Upper lobe of left lung (tissue), 4 donors: ENCODE data around the gene SURF4.

Experiments used
- POLR2A ChIP-seq, 4 donors: fragments of 450-650 bp; IDR thresholded peaks; one replicate each; pipeline ENCODE4 v1.5.1; 2016 to 2017; ENCODE audit warnings: antibody characterized with exemption in 4 of 4, mild to moderate bottlenecking in 2 of 4
- TF ChIP-seq, protein P1 (sequence below), 6 experiments: fragments of 450-650 bp in 4 of 6; fragments of 200-600 bp in 2 of 6; sonication (generic) in 2 of 6; IDR thresholded peaks; one replicate each; pipeline ENCODE4 v1.5.1; 2016 to 2019; ENCODE audit warnings: antibody characterized with exemption in 6 of 6

DNA sequence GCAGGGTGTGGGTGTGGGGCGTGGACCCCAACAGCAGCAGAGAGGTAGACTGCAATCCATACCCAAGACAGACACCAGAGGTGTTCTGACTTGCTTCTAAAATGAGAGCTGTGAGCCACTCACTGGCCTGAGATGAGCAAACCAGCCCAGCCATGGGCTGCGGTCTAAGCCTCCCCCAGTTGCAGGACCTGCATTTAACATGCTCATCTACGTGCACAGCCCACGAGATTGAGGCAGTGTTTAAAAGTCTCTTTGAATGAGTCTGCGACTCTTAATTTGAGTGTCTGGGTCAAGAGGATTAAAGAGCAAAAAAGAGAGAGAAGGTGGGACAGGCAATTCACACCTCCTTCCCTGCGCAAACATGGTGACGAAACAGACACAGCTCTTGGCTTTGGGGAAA, 5.9 kb downstream of the SURF4 start:
- no peak for TF ChIP-seq POLR2A (IDR thresholded peaks at IDR 0.05)
- TF ChIP-seq, protein P1, sequence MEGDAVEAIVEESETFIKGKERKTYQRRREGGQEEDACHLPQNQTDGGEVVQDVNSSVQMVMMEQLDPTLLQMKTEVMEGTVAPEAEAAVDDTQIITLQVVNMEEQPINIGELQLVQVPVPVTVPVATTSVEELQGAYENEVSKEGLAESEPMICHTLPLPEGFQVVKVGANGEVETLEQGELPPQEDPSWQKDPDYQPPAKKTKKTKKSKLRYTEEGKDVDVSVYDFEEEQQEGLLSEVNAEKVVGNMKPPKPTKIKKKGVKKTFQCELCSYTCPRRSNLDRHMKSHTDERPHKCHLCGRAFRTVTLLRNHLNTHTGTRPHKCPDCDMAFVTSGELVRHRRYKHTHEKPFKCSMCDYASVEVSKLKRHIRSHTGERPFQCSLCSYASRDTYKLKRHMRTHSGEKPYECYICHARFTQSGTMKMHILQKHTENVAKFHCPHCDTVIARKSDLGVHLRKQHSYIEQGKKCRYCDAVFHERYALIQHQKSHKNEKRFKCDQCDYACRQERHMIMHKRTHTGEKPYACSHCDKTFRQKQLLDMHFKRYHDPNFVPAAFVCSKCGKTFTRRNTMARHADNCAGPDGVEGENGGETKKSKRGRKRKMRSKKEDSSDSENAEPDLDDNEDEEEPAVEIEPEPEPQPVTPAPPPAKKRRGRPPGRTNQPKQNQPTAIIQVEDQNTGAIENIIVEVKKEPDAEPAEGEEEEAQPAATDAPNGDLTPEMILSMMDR (IDR thresholded peaks at IDR 0.05) = no peak
